Measurements from ENCODE around the gene SPOCK1.

The SPOCK1 gene

GRCh38 chr5:137119321-137119720, 379.8 kb downstream of the SPOCK1 start:
- no peak for DNase-seq

- DNase-seq, result no peak
Observed at GRCh38 chr5:137118629-137119028, 380.5 kb downstream of the SPOCK1 start.

GRCh38 chr5:137115152-137115551, 384.0 kb downstream of the SPOCK1 start:
- no peak for DNase-seq

GRCh38 chr5:137114529-137114928, 384.6 kb downstream of the SPOCK1 start:
- no peak for DNase-seq

- no peak for DNase-seq
Observed at GRCh38 chr5:137113939-137114338, 385.2 kb downstream of the SPOCK1 start.

- DNase-seq, result no peak
Observed at GRCh38 chr5:137113161-137113560, 386.0 kb downstream of the SPOCK1 start.

- DNase-seq, result no peak
Observed at GRCh38 chr5:137105351-137106035, 393.6 kb downstream of the SPOCK1 start.

GRCh38 chr5:137101544-137101943, 397.6 kb downstream of the SPOCK1 start:
- no peak for DNase-seq

GRCh38 chr5:137099651-137100050, 399.5 kb downstream of the SPOCK1 start:
- no peak for DNase-seq

GRCh38 chr5:137098663-137099062, 400.5 kb downstream of the SPOCK1 start:
- DNase-seq, result no peak

GRCh38 chr5:137098238-137098637, 400.9 kb downstream of the SPOCK1 start:
- DNase-seq, result no peak

- no peak for DNase-seq
Observed at GRCh38 chr5:137097203-137097602, 401.9 kb downstream of the SPOCK1 start.

- DNase-seq, result no peak
Observed at GRCh38 chr5:137096149-137097103, 402.7 kb downstream of the SPOCK1 start.

GRCh38 chr5:137095597-137095996, 403.5 kb downstream of the SPOCK1 start:
- DNase-seq, result no peak

GRCh38 chr5:137092831-137093230, 406.3 kb downstream of the SPOCK1 start:
- no peak for DNase-seq

- peak in 39 of 58 donors; percentile 22 to 78 (median 46) for DNase-seq
Observed at GRCh38 chr5:137091472-137091871, 407.7 kb downstream of the SPOCK1 start.

- no peak for DNase-seq
Observed at GRCh38 chr5:137090721-137091120, 408.4 kb downstream of the SPOCK1 start.

GRCh38 chr5:137090151-137090550, 409.0 kb downstream of the SPOCK1 start:
- DNase-seq, result no peak

- no peak for DNase-seq
Observed at GRCh38 chr5:137088175-137088574, 411.0 kb downstream of the SPOCK1 start.

GRCh38 chr5:137086342-137086741, 412.8 kb downstream of the SPOCK1 start:
- no peak for DNase-seq

- DNase-seq, result peak in 7 of 58 donors; percentile 25 to 58 (median 37)
Observed at GRCh38 chr5:137085206-137085605, 413.9 kb downstream of the SPOCK1 start.

GRCh38 chr5:137084016-137084415, 415.1 kb downstream of the SPOCK1 start:
- no peak for DNase-seq
